Activated CD4-positive, alpha-beta T cell treated with anti-CD3 and anti-CD28 coated beads, Interleukin-10, Interleukin-2, amounts not matched to agents 100 ng/mL and 50 ng/mL, durations not matched to agents 16 hours and 8 hours (primary cell): Measurements from ENCODE around the gene RAB6B.

Experiments used
- DNase-seq: peaks from one replicate; pipeline ENCODE4 v3.0.0-alpha.2; 2020

The RAB6B gene

GRCh38 chr3:133895208-133896001 lies at the start of gene RAB6B:
TSS of gene RAB6B (minus strand) at chr3:133895882. CDS start at chr3:133895466, 416 bp downstream.
- DNase-seq: peak; percentile 21

- DNase-seq: no peak
These were observed 49.1 kb upstream of the RAB6B start for GRCh38 chr3:133944641-133945380.

GRCh38 chr3:133944181-133944580 lies 48.5 kb upstream of the RAB6B start:
- DNase-seq: no peak

GRCh38 chr3:133943639-133944141 lies 48.0 kb upstream of the RAB6B start:
- peak; percentile 19 for DNase-seq

GRCh38 chr3:133943031-133943535 lies 47.4 kb upstream of the RAB6B start:
- no peak for DNase-seq

GRCh38 chr3:133941415-133941821 lies 45.7 kb upstream of the RAB6B start:
- no peak for DNase-seq

GRCh38 chr3:133940536-133940935 lies 44.9 kb upstream of the RAB6B start:
- DNase-seq: no peak

GRCh38 chr3:133939463-133939835 lies 43.8 kb upstream of the RAB6B start:
- no peak for DNase-seq

- no peak for DNase-seq
These were observed 43.2 kb upstream of the RAB6B start for GRCh38 chr3:133938770-133939462.

GRCh38 chr3:133937756-133938601 lies 42.3 kb upstream of the RAB6B start:
- DNase-seq: no peak

GRCh38 chr3:133937061-133937686 lies 41.5 kb upstream of the RAB6B start:
- DNase-seq: no peak

GRCh38 chr3:133935843-133936769 lies 40.4 kb upstream of the RAB6B start:
- DNase-seq: no peak

- DNase-seq: no peak
These were observed 39.5 kb upstream of the RAB6B start for GRCh38 chr3:133934996-133935842.

GRCh38 chr3:133934073-133934970 lies 38.6 kb upstream of the RAB6B start:
- DNase-seq: no peak

- DNase-seq: no peak
These were observed 37.7 kb upstream of the RAB6B start for GRCh38 chr3:133933097-133934024.

- no peak for DNase-seq
These were observed 36.3 kb upstream of the RAB6B start for GRCh38 chr3:133932009-133932408.

- DNase-seq: no peak
These were observed 35.4 kb upstream of the RAB6B start for GRCh38 chr3:133931084-133931483.
